GM21381 (cell line): ENCODE results near the gene CYP2D6.
A peak's percentile ranks its signal among the peaks of the same experiment; 100 is the strongest.

Experiments
- ATAC-seq: cut with Tn5 transposase; IDR thresholded peaks from one replicate; pipeline ENCODE4 v1.9.1; 2021; ENCODE audit warnings: mild to moderate bottlenecking, moderate library complexity; ENCODE audit not compliant: unreplicated experiment

Gene CYP2D6

DNA sequence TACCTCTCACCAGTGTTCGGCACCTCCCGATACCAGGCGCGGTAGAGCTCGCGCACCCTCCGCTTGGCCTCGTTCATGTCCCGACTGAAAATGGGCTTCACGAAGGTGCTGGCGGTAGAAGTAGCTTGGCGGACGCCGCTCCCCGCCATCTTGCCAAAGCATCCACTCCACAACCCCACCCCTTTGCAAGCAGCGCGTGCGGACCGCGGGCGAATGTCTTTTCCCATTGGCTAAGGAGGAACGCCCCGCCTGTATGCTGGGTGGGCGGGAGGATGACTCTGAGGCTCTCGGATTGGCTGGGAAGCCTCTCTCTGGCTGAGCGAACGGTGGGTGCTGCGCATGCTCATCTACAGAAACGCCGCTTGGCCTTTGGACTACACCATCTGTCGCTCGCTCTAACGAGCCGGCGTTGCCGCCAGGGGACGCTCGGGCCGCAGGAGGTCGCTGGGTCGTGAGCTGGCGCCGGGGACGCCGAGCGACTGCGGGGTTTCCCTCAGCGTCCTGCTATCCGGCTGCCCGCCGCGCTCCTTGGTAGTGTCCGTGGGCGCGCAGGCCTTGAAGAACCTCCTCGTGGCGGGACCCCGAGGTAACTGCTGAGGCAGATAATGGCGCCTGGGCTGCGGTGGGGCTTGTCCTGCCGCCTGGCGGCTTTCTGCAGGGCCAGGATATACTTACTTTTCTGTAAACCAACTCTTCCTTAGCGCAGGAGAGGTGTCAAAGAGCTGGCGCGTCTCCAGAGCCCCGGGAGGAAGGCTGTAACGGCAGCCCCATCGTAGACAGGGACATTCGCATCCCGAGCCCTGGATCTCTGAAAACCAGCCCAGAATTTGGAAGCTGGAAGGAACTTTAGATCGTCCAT is 39.8 kb downstream of the CYP2D6 start, which contains the start of gene NDUFA6:
Gene NDUFA6 (minus strand): TSS at position 177 of the 859 bp plus-strand sequence. CDS start 28 bp downstream, at position 149.
- ATAC-seq: peak; percentile 88

DNA sequence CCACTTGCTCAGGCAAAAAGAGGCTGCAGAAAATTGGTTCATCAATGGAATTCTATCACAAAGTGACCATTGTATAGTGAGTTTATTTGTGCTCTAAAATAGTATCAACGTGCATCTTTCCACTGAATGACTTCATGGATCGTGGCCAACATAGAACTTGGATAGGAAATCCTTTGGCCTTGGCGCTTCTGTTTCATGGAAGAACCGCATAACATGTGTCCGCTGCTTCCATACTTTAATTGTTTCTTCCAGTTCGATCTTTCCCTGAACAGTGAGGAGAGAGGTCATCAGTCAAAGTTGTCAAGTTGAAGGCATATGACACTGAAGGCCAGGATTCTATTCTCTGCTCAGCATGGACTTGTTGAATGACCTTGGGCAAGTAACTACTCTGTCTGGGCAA is 44.6 kb downstream of the CYP2D6 start:
- no peak for ATAC-seq

DNA sequence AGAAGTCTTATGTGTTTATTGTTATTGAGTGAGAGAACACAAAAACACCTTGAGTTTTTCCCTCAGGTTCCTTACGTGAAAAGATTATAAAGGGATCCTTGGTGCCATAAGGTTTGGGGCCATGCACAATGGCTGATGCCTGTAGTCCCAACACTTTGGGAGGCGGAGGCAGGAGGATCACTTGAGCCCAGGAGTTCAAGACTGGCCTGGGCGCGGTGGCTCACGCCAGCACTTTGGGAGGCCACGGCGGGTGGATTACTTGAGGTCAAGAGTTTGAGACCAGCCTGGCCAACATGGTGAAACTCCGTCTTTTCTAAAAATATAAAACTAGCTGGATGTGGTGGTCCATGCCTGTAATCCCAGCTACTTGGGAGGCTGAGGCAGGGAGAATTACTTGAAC is 45.7 kb downstream of the CYP2D6 start:
- no peak for ATAC-seq

GRCh38 chr22:42083119-42083518 is 47.5 kb downstream of the CYP2D6 start:
- no peak for ATAC-seq

GRCh38 chr22:42080287-42080686 is 50.3 kb downstream of the CYP2D6 start:
- no peak for ATAC-seq

GRCh38 chr22:42079319-42080251 is 51.0 kb downstream of the CYP2D6 start, which contains the start of gene SMDT1:
TSS of gene SMDT1 (plus strand) at chr22:42079700. CDS start at chr22:42079769, 69 bp downstream.
- peak; percentile 85 for ATAC-seq

- ATAC-seq: peak; percentile 10
Observed at GRCh38 chr22:42078469-42079318, 51.9 kb downstream of the CYP2D6 start.

DNA sequence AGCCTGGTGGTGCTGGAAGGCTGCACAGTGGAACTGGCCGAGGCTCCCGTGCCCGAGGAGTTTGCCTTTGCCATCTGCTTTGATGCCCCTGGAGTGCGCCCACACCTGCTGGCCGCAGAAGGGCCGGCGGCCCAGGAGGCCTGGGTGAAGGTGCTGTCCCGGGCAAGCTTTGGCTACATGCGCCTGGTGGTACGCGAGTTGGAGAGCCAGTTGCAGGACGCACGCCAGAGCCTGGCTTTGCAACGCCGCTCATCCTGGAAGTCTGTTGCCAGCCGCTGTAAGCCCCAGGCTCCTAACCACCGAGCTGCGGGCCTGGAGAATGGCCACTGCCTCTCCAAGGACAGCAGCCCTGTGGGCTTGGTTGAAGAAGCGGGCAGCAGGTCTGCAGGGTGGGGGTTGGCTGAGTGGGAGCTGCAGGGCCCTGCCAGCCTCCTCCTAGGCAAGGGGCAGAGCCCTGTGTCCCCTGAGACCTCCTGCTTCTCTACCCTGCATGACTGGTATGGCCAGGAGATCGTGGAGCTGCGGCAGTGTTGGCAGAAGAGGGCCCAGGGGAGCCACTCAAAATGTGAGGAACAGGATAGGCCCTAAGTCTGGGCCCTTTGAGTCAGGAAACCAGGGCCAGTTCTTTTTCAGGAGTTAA is 53.0 kb downstream of the CYP2D6 start:
- ATAC-seq: no peak

DNA sequence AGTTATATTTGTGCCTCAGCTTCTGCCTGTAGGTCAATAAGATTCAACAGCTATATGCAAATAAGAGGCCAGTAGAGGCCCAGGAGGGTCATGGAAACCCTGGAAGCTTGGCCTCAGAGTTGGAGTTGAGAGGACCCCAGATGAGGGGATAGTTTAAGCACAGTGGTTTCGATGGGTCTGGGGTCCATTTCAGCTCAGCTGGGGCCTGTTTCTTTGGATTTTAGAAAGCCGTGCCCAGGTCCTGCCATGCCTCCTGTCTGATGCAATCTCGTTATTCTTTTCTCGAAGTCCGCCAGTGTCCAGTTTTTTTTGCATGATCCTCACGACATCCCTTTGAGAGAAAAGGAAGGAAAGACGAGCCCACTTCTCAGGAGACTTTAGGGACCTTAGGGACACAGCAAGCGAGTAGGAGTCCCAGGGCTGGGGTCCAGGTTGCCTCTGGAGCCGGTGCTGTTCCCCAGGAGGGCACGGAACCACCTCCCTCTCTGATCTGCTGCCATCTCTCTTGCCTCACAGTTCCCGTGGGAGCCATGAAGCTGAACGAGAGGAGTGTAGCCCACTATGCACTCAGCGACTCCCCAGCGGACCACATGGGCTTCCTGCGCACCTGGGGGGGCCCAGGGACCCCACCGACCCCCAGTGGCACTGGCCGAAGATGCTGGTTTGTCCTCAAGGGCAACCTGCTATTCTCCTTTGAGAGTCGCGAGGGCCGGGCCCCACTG is 53.7 kb downstream of the CYP2D6 start:
- ATAC-seq: no peak
